Memory B cell (primary cell): Measurements from ENCODE around the gene MRGPRD.
"Not testable (repeated sequence)": the region's sequence is repeated elsewhere in the genome, so short reads cannot be mapped to it uniquely, and the experiment has no call there.

Experiments used
- ATAC-seq: fragments of 150-1000 bp; cut with Tn5 transposase; 2 replicates; pipeline ENCODE4 v1.10.0; 2021; ENCODE audit warnings: low read depth, mild to moderate bottlenecking, moderate library complexity
- DNase-seq, 2 donors: peaks; one replicate each; pipeline ENCODE4 v3.0.0; 2022; ENCODE audit warnings: low spot score in 2 of 2
- H3K27ac Mint-ChIP-seq: one replicate; pipeline ENCODE4 v1.8.0; 2022; ENCODE audit warnings: mild to moderate bottlenecking, moderate library complexity, mixed read lengths
- H3K27me3 Mint-ChIP-seq: one replicate; pipeline ENCODE4 v1.8.0; 2022; ENCODE audit warnings: mixed read lengths
- H3K36me3 Mint-ChIP-seq: one replicate; pipeline ENCODE4 v1.8.0; 2022; ENCODE audit warnings: mild to moderate bottlenecking, mixed read lengths
- H3K4me1 Mint-ChIP-seq: one replicate; pipeline ENCODE4 v1.8.0; 2022; ENCODE audit warnings: mixed read lengths
- H3K4me3 Mint-ChIP-seq: one replicate; pipeline ENCODE4 v1.8.0; 2022; ENCODE audit warnings: mild to moderate bottlenecking, moderate library complexity, mixed read lengths
- H3K9me3 Mint-ChIP-seq: one replicate; pipeline ENCODE4 v1.8.0; 2022; ENCODE audit warnings: mixed read lengths

Gene MRGPRD

DNA sequence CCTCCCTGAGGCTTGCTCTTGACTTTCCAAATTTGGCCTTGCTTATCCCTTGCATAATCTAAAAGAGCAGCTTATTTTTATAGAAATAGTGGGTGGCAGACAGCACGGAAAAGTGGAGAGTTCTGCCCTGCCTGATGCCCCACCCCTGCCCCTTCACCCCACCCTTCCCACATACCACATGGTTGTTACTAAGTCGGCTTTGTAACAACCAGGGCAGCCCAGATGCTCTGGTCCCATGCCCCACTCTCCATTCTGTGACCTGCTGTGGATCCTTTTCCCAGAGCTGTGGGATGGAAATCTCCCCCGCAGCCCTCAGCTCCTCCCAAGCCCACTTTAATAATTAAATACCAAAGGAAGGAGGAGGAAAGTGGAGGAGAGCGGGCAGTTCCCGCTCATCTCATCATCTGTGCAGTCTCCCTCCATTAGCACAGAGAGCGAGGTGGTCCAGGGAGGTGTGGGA, 21.4 kb upstream of the MRGPRD start:
- H3K4me3 Mint-ChIP-seq, result no peak overlapping the region

DNA sequence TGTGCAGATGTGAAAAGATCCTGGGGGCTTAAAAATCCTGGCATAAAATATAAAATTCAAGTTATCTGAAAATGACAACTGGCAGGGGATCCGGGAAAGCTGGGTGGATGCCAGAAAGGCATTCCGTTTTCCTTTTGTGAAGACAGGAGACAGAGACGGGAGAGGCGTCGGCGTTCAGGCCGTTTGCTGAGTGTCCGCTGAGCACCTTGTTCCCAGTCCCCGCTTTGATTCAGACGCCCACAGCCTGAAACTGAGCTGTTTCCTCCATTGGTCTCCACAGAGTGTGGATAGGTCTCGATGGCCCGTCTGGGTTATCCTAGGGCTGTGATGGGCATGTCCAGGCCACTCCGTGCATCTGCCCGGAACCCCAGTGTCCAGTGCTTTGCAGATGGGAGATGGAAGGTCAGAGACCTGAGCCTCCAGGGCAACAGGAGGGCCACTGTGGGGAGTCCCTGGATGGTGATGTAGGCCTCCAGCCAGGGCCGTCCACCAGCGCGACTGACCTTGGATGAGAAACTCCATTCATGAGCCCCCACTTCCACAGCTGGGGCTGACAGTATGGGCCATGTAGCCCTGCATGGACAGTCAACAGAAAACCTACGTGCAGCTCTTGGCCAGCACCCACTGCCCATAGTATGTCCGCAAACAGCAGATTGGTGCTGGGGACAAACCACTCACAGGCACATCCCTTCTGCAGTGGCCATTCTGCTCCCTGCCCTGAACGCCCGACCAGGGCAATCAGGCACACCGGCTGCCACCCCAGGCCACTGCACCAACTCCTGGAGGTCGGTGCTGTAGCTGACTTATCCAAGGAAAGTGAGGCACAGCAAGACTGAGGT, 20.7 kb upstream of the MRGPRD start:
- H3K4me1 Mint-ChIP-seq, result no peaks in the 10 kb centered on the region
- H3K27me3 Mint-ChIP-seq, result peaks cover 27% of the 10 kb centered on the region
- no peak overlapping the region for H3K27ac Mint-ChIP-seq
- H3K9me3 Mint-ChIP-seq, result no peaks in the 10 kb centered on the region
- no peak for ATAC-seq
- no peak overlapping the region for H3K4me3 Mint-ChIP-seq
- DNase-seq, result no peak
- H3K36me3 Mint-ChIP-seq, result no peaks in the 10 kb centered on the region

More for the DNA sequence above, 21.4 kb upstream of the MRGPRD start:
- no peak overlapping the region for H3K27ac Mint-ChIP-seq
- no peak for ATAC-seq
- no peak for DNase-seq
- H3K36me3 Mint-ChIP-seq, result no peaks in the 10 kb centered on the region
- no peaks in the 10 kb centered on the region for H3K4me1 Mint-ChIP-seq
- no peaks in the 10 kb centered on the region for H3K9me3 Mint-ChIP-seq
- peaks cover 24% of the 10 kb centered on the region for H3K27me3 Mint-ChIP-seq

DNA sequence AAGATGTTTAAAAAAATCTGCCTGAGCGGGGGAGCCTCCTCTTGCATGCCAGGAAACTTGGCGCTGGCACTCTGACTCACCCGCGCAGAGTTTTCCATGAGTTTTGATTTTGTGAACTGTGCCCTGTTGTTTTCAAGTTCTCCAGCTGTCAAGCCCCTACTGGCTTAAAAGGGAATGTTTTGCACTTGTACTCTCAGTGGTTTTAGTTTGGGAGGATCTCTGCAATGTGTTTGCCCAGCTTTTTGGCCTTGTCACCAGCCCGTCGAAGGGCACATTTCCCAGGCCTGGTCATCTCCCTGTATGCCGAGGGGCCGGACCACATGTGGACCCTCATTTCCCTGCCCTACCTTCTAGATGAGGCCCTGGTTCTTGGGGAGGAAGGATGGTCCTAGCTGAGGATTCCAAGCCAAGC, 20.1 kb upstream of the MRGPRD start:
- peaks cover 28% of the 10 kb centered on the region for H3K27me3 Mint-ChIP-seq
- no peak overlapping the region for H3K4me3 Mint-ChIP-seq
- no peaks in the 10 kb centered on the region for H3K9me3 Mint-ChIP-seq
- H3K36me3 Mint-ChIP-seq, result no peaks in the 10 kb centered on the region
- ATAC-seq (no peak), DNase-seq (no peak)
- H3K4me1 Mint-ChIP-seq, result no peaks in the 10 kb centered on the region
- H3K27ac Mint-ChIP-seq, result no peak overlapping the region

DNA sequence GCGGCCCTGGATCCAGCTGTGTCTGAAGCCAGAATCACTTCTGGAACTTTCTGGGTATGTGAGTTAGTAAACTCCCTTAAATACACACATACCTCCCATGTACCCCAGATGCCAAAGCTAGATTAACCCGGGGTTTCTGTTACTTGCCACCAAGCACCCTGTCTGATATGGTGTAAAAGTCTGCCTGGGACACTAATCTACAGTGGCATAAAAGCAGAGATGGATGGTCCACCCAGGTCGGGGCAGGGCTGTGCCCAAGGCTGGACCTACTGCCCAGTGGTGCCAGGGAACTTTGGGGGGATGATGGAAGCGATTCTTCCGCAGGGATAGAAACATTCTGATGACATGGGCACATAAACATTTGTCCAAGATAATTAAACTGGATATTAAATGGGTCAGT, 19.6 kb upstream of the MRGPRD start:
- Mint-ChIP-seq H3K27ac (no peak overlapping the region), H3K36me3 (no peaks in the 10 kb centered on the region), H3K4me3 (no peak overlapping the region), H3K27me3 (peaks cover 23% of the 10 kb centered on the region), H3K9me3 (no peaks in the 10 kb centered on the region), H3K4me1 (no peaks in the 10 kb centered on the region)
- DNase-seq (no peak), ATAC-seq (no peak)

DNA sequence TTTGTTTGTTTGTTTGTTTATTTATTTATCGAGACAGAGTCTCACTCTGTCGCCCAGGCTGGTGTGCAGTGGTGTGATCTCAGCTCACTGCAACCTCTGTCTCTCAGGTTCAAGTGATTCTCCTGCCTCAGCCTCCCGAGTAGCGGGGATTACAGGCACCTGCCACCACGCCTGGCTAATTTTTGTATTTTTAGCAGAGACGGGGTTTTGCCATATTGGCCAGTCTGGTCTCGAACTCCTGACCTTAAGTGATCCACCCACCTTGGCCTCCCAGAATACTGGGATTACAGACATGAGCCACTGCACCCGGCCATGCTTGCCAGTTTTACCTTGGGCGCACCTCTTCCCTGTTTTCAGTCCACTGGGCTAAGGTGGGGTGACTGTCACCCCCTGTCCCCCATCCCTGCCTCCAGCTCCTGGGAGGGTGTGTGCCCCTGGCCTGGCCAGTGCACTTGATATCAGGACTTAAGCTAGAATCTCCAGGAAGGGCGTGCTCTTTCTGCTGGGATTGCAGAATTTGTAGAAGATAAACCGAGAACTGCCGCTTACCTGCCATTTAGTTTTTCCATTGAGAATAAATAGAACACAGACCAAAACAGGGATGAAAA, 19.1 kb upstream of the MRGPRD start:
- not testable (repeated sequence) for H3K36me3 Mint-ChIP-seq, H3K27ac Mint-ChIP-seq, H3K9me3 Mint-ChIP-seq, H3K4me1 Mint-ChIP-seq, DNase-seq, H3K4me3 Mint-ChIP-seq, ATAC-seq
- peaks cover 22% of the 10 kb centered on the region for H3K27me3 Mint-ChIP-seq

DNA sequence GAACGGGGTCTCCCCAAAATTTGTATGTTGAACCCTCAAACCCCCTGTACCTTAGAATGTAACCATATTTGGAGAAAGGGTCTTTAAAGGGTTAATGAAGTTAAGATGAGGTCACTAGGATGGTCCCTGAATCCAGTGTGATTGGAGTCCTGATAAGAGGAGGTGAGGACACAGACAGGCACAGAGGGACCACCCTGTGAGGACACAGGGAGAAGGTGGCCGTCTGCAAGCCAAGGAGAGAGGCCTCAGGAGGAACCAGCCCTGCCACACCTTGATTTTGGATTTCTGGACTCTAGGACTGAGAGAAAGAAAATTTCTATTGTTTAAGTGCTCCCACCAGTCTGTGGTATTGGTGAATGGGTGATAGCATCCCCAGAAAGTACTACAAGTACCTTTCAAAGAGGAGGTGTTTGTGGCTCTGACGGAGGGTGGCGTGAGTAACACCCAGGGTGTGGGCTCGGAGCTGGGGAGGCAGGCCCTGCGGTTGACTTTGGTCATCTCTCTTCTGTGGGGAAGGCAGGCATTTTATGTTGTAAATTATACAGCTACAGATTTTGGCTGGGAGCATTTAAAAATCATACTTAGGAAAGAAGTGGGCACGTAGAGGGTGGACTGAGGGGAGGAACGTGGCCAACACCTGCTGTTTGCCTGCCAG, 18.4 kb upstream of the MRGPRD start:
- Mint-ChIP-seq H3K4me1 (no peaks in the 10 kb centered on the region), H3K4me3 (no peak overlapping the region), H3K36me3 (no peaks in the 10 kb centered on the region), H3K27me3 (peaks cover 24% of the 10 kb centered on the region), H3K9me3 (no peaks in the 10 kb centered on the region), H3K27ac (no peak overlapping the region)
- DNase-seq, result no peak
- no peak for ATAC-seq

DNA sequence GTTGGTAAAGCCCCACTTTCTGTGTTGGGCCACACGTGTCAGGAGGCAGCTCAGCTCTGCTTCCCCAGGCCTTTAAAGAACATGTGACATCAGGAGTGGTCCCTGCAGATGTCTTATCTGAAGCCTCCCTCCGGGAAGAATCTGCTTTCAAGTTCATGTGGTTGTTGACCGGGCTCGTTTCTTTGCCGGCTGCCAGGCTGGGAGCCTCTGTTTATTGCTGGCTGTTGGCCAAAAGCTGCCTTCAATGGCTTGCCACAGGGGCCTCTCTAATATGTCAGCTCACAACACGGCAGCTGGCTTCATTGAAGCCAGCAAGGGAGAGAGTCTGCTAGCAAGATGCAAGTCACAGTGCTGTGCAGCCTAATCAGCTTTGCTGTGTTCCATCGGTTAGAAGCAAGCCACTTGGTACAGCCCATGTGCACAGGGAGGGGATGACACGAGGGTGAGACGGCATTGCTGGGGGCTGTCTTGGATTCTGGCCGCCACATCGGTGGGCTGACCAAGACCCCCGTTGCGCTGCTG, 17.7 kb upstream of the MRGPRD start:
- H3K27me3 Mint-ChIP-seq, result peaks cover 24% of the 10 kb centered on the region

DNA sequence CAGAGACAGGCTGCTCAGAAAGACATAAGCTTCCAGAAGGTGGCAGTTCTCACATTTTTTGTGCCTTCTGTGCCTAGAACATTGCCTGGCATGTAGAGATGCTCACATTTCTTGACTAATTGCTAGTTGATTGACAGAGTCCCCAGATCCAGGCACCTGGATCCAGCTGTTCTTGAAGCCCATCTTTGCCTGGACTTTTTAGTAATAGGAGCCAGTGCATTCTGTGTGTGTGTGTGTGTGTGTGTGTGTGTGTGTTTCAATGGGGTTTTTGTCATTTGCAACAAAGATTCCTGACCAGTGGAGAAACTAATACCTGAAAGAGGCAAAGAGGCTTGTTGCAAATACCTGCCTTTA, 17.2 kb upstream of the MRGPRD start:
- DNase-seq (no peak), ATAC-seq (no peak)
- Mint-ChIP-seq H3K4me3 (no peak overlapping the region), H3K36me3 (no peaks in the 10 kb centered on the region), H3K9me3 (no peaks in the 10 kb centered on the region), H3K4me1 (no peaks in the 10 kb centered on the region), H3K27me3 (peaks cover 22% of the 10 kb centered on the region), H3K27ac (no peak overlapping the region)

More for the DNA sequence above, 17.7 kb upstream of the MRGPRD start:
- H3K9me3 Mint-ChIP-seq, result no peaks in the 10 kb centered on the region
- no peaks in the 10 kb centered on the region for H3K36me3 Mint-ChIP-seq
- no peak overlapping the region for H3K27ac Mint-ChIP-seq
- H3K4me1 Mint-ChIP-seq, result no peaks in the 10 kb centered on the region
- no peak for ATAC-seq
- H3K4me3 Mint-ChIP-seq, result no peak overlapping the region
- no peak for DNase-seq

DNA sequence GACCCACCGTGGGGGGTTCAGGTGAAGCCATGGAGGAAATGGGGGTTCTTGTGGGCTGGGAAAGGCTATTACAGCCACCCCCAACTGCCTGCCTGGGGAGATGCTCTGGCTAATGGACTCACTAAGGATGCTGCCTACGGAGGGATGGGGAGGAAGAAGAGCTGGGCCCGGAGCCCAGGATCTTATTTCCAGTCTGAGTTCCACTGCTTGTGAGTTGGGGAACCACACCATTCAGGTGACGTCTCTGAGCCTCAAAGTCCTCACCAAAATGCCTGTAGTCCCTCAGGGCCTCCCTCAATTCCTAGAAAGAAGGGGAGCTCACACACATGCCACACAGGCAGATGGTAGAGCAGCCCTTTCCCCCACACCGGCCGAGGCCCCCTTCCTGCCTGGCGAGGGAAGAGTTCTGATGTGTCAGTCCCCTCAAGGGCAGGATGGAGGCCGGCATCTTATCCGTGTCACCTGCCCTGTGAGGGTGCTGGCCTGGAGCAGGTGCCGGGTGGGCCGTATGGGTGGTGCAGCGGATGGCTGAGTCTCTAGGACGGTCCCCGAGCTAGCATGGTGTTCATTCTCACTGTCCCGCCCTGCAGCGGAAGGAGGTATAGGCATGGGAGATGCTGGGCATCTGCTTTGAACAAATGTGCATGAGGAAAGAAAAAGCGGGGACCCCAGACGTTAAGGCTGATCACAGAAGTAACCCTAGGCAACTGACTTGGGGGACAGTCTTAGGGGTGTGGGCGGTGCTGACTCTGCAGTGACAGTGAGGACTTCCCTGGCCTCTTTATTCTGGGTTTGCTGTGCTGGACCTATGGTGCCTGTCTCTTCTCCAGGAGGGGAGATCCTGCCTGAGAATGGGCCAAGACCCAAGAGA, 16.6 kb upstream of the MRGPRD start:
- Mint-ChIP-seq H3K4me1 (peaks cover 2% of the 10 kb centered on the region), H3K27ac (no peak overlapping the region), H3K9me3 (no peaks in the 10 kb centered on the region), H3K4me3 (no peak overlapping the region), H3K27me3 (peaks cover 25% of the 10 kb centered on the region), H3K36me3 (no peaks in the 10 kb centered on the region)
- ATAC-seq, result no peak
- no peak for DNase-seq

DNA sequence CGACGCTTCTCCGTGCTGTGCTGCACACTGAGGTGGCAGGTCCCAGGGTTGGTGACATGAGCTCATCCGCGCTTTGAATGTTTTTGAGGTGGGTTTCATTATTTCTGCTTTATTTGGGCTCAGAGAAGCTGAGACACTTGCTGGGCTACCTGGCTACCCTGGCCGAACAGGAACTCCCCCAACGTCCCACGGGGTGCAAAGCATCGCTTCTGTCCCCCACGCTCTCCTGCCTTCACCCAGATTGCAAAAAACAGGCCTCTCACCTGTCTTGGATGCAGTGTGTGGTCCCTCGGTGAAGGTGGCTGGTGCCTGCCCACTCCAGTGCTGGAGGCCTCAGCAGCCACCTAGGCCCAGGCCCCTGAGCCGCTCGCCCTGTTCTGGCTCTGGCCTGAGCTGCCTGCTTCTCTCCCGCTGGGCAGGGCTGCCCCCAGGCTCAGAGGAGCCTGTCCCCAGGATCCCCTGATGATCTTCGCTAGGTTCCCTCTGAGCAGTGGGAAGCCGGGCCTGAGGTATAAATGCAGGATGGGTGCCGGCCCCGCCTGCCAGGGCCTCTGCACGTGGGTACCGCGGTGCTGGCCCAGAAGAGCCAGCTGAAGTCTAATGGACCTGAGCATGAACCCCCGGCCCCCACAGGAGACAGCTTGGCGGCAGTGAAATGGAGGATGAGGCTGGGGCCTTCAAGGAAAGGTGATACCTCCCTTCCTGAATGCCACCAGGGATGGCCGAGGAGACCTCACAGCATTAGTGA, 15.8 kb upstream of the MRGPRD start:
- Mint-ChIP-seq H3K4me1 (peaks cover 2% of the 10 kb centered on the region), H3K36me3 (no peaks in the 10 kb centered on the region), H3K9me3 (no peaks in the 10 kb centered on the region), H3K4me3 (no peak overlapping the region), H3K27me3 (peaks cover 28% of the 10 kb centered on the region), H3K27ac (no peak overlapping the region)
- no peak for DNase-seq
- ATAC-seq, result no peak

DNA sequence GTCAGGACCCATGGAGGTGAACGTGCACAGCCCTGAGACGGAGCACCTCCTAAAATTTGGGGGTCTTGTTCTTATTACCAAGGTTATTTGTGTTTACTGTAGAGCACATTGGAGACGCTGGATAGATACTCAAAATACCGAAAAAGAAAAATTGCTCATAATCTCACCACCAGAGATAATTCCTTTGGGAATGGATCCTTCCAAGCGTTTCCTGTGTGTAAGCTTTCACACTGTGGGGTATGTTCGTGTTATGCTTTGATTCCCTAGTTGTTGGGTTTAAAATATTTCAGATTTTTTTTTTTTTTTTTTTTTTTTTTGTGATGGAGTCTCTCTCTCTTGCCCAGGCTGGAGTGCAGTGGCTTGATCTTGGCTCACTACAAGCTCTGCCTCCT, 14.1 kb upstream of the MRGPRD start:
- no peaks in the 10 kb centered on the region for H3K9me3 Mint-ChIP-seq
- peaks cover 2% of the 10 kb centered on the region for H3K4me1 Mint-ChIP-seq
- no peaks in the 10 kb centered on the region for H3K36me3 Mint-ChIP-seq
- ATAC-seq (no peak), DNase-seq (no peak)
- peaks cover 31% of the 10 kb centered on the region for H3K27me3 Mint-ChIP-seq
- no peak overlapping the region for H3K4me3 Mint-ChIP-seq
- no peak overlapping the region for H3K27ac Mint-ChIP-seq

DNA sequence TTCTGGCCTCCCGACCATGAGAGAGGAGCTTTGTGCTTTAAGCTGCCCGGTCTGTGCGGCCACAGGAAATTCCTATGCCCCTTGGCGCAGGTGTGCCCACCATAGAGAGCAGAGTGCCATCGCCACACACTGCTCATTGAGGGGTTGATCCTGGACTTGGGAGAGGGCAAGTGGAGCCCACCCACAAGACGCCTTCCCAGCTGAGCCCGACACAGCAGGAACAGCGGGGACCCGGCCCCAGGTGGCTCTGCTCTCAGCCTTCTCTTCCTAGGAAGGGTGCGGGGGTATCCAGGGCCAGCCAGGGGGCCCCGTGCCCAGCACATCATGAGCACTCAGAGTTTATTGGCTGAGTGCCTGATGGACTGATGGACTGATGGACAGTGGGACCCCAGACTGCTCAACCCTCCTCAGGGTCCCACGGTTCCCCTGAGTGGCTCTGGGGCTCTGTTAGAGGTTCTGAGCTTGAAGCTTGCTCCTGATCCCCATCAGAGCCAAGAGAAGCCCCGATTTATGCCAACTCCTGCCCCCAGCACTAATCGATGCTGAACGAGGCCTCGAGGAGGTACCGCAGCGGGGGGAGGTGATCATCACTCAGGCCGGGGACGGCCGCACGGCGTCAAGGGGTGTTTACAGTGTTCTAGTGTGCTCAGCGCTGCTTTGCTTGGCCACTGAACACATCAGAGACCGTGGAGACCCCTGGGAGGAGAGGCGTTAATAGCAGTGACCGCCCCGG, 13.5 kb upstream of the MRGPRD start:
- no peaks in the 10 kb centered on the region for H3K36me3 Mint-ChIP-seq
- peaks cover 2% of the 10 kb centered on the region for H3K4me1 Mint-ChIP-seq
- DNase-seq (no peak), ATAC-seq (no peak)
- no peak overlapping the region for H3K27ac Mint-ChIP-seq
- peaks cover 31% of the 10 kb centered on the region for H3K27me3 Mint-ChIP-seq
- H3K9me3 Mint-ChIP-seq, result no peaks in the 10 kb centered on the region
- H3K4me3 Mint-ChIP-seq, result no peak overlapping the region

DNA sequence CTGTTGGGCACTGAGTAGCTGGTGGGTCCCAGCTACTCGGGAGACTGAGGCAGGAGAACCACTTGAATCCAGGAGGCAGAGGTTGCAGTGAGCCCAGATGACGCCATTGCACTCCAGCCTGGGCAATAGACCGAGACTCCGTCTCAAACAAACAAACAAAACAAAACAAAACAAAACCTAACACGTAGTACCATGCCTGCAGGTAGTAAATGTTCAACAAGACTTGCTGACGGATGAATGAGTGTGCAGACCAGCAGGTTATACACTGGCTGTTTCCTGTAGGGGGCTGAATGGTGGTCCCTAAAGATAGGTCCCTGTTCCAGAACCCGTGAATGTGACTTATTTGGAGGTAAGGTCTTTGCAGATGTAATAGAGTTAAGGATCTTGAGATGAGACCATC, 12.8 kb upstream of the MRGPRD start:
- Mint-ChIP-seq H3K27ac (no peak overlapping the region), H3K27me3 (peaks cover 26% of the 10 kb centered on the region)

More for the DNA sequence above, 12.8 kb upstream of the MRGPRD start:
- DNase-seq (no peak), ATAC-seq (no peak)
- Mint-ChIP-seq H3K36me3 (no peaks in the 10 kb centered on the region), H3K9me3 (no peaks in the 10 kb centered on the region), H3K4me1 (peaks cover 2% of the 10 kb centered on the region), H3K4me3 (no peak overlapping the region)
